SHP77 (cell line): Measurements from ENCODE around the gene APOL2.
A peak's percentile ranks its signal among the peaks of the same experiment; 100 is the strongest.
"Not testable (repeated sequence)": the region's sequence is repeated elsewhere in the genome, so short reads cannot be mapped to it uniquely, and the experiment has no call there.

Experiments used
- DNase-seq, 2 experiments: peaks; one replicate each; lab custom pipeline; 2025; lab: John Stamatoyannopoulos, UW

The APOL2 gene

DNA sequence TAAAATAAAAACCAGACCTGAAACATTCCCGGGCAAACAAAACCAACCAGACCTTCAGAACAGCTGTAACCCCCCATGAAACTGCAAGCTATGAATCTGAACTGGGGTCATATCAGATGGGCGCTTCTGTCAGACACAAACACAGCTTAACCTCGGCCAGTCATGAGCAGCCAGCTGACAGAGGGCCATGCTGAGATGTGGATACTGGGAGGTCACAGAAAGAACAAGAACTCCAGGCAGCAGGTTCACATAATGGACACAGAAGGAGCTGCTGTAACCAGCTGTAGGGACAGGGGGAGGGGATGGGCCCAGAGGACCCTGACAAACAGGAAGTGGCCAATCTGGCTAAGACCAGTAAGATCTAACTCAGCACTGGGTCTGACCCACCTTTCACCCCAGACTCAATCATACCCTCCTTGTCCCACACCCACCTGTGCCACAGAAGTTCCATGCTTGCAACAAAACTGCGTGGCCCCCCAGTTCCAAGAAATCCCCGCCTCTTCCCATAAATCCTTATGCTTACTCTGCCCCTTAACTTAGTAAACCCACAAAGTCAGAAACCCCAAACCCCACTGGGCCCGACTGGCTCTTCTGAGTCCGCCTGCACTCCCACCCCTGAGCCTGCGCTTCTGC is 41.7 kb downstream of the APOL2 start:
- no peak for DNase-seq

DNA sequence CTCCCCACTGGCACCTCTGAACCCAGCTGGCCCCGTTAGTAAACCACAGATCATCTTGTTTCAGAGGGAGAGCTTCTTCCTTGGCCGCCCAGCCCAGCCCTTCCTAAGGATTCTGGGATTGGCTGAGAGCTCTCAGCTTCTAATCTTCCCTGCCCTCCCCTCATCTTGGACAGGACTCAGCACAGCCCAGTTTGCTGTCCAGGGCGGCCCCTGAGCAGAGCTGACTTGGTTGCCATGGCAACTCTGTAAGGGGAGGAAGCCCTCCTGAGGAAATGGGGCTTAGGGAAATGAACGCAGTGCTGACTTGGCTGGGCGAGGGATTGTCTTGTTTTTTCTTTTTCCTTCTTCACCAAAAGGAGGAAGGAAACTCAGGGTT is 42.3 kb downstream of the APOL2 start:
- no peak for DNase-seq

DNA sequence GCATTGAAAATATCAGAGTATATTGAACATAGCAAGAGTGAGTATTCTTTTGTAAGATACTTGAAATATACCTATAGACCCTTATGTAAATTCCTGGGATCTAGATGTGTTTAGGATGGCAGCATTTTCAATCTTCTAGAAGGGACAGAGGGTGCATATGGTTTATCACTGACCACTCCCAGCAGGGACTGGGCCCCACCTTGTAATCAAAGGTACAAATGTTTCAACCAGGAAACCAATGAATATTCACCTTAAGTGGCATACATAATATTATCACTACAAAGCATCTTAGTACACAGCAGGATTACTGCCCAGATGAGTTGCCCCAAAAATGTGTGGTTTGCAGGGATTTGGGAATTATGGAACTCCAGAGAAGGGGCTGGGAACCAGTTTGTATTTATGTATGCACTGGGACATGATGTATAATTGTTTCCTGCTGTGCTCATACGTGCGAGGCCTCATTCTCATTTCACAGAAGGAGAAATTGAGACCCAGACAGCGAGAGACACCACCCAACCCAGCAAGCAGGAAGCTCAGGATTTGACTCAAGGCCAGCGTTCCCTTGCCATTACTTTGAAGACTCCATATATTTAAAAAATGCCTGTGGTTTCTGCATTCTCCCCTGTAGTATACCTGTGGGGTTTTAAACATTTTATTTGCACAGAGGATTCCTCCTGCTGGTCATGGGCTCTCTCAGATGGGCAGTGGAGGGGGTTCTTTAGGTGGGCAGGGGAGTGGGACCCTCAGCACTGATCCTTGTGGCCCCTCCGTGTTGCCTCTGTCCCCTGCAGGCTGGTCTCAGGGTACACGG is 42.9 kb downstream of the APOL2 start:
- no peak for DNase-seq

DNA sequence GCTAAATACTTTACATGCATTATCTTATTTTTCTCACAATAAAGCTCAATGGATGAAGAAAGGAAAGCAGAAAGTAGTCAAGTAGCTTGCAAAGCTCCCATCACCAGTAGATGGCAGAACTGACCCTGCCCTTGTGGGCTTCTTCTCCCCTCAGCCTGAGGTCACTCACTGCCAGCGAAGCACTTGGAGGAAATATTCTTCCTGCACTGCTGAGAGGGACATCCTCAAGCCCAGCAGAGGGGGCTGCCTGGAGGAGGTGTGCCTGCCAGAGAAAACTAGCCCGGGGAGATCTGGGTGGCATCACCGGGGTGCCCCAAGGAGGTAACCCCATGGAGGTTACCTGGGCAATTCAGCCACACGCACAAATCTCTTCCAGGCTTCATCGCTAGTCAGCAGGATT is 44.4 kb downstream of the APOL2 start:
- DNase-seq = peak; percentile 34 to 37

DNA sequence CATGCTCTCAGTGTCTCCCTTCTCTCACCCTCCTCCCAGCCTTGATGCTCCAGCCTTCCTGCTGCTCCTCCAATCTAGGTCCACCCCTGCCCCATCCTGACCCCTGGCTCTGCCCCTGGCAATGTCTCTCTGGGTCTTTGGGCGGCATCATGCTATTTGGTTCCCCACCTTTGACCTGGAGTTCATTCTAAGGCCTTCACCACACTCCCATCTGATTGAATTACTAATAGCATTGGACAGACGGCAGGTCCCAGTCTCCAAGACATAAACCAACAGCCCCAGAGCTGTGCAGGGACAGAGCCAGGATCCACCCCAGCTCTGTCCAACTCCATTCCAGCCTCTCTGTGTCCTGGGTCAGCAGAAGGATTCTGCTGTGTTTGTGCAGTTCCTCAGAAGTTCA is 44.9 kb downstream of the APOL2 start:
- DNase-seq = no peak

DNA sequence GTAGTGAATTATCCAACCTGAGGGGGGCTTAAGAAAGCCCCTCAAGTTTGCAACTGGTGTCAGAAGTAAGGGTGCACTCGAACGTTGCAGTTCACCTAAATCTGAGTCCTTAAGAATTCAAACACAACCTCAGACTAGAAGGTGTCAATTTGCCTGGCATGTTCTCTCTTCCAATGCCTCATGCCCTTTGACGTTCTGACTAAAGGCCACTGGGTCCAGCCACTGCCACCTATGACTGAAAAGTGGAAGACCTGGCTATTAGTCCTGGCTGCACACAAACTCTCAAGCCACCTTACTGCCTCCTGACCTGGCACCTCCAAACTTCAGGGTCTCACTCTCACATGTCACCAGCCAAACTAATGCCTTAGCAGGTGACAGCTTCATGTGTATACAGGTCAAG is 45.8 kb downstream of the APOL2 start:
- DNase-seq = no peak

DNA sequence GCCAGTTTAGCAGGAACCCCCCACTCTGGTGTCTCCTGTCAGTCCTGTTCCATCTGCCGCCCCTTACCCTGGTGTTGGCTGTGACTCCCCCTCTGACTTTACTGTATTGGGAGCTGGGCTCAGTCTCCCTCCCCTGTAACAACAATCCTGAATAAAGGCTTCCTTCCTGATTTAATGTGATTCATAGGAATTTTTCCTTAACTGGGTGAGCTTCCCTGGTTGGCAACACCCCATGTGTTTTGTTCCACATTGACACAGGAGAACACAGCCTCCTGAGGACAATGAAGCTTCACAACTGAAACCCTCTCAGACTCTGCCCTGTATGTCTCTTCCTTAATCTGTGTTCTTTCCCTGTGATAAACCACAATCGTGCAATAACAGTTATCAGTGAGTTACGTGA is 46.2 kb downstream of the APOL2 start:
- no peak for DNase-seq

DNA sequence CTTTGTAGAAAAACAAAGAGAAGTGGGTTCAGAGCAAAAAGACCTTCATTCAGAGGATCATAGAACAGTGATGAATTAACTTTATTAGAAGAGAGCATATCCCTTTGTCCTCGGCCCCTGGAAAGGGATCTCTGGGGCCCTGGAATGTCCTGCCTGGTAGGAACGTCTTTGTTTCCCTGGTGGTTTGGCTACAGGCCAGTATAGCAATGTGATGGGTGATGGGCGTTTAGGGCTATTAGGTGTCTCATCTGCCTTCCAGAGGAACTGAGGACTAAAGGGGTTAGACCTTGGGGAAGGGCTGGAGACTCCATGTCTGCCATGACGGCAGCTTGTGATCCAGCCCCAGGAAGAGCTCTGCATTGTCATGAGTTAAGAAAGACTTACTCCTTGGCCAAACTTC is 46.8 kb downstream of the APOL2 start:
- no peak for DNase-seq

DNA sequence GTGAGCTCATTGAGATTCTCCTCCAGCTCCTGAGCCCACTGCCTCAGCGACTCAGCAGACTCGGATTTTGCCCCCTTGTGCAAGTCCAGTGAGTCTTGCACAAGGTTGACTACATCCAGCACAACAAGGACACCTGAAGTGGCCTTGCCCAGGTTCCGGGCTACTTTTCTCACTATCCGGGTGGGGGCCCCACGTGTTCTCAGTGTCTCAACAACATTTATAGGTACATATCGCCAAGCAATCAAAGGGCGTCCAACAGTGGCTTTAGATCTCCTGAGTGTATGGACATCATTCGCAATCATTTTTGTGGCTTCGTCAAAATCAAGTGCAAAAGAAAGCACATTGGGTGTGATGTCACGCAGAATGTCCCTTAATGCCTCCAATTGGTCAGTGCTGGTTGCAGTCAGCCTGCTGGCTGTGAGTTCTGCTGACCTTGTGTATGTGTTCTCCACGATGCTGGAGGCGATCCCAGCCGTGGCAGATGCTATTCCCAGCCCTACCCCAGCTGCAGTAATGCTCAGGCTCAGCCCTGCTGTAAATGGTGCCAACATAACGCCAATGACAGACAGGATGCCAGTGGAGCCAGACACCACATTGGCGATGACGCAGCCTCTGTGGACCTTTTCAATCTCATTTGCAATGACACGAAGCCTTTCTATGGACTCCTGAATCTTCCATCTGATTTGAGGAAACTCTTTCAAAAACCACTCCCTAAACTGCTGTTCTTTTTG is 48.1 kb downstream of the APOL2 start:
- no peak for DNase-seq

DNA sequence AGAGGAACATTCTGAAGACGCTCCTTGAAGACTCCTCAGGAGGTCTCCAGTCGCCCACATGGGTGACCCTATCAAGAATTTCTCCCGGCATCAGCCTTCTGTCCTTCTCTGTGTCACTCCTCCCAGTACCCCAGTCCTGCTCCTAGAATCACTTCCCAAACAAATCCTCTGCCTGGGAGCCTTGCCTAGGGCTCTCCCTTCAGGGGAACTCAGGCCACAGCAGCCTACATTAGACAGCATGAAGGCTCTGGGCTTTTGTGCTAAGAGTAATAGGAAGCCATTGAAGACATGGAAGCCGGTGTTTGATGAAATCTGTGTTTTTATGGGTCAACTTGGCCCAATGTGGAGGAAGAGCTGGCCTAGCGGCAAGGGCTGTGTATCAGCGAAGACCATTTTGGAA is 51.5 kb downstream of the APOL2 start:
- DNase-seq = not testable (repeated sequence)

DNA sequence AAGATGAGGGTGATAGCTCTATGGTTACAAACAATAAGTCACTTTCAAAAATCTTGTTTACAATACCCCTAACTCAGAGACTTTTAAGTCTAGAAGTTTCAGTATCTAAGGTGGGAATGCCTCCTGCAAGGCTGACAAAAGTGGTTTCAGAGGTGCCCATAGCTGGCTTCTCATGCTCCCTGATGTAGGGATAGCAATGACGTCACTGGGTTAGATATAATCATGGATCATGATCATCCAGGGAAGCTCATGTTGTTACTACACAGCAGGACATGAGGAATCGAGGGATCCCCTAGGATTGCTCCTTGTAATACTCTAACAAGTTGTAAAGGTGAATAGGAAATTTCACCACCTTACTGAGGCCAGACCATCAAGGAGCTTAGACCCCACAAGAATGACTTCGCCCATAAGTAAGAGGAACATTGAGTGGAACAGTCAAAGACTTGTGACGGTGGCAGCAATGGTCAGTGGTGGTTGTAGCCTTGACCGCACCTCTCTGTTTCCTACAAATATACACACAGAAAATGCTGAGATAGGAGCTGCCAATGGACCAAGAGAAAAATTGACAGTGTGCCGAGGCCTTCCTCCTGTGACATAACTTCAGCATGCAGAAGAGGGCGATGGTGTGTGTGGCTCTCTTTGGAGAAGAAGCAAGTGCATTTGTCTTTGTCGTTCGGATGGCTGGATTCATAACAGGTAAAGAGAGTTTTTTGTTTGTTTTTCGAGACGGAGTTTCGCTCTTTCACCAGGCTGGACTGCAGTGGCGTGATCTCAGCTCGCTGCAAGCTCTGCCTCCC is 53.3 kb downstream of the APOL2 start:
- no peak for DNase-seq

DNA sequence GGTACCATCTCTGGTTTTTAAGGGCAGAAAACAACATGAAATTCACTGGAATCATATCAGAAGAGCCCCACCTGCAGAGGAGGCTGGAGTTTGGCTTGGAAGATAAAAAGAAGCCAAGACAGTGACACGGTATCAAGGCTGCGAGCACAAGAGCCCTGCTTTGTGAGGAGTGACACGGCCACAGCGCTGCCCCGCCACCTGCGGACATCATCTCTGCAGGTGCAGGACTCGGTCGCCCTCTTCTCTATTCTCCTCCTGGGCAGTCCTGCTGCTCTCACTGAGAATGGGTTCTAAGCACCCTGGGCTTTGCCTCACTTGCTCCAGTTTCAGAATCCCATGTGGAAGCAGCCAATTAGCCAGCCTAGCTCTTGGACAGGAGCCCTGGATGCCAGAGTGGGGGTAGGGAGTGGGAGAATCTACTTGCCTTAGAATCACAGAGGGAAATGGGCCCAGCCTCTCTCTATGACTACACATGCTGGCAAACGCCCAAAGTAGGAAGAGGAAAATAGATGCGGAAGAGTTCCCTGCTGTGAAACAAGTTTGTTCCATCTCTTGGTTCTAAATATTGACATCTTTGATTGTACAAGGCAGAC is 54.8 kb downstream of the APOL2 start:
- no peak for DNase-seq

DNA sequence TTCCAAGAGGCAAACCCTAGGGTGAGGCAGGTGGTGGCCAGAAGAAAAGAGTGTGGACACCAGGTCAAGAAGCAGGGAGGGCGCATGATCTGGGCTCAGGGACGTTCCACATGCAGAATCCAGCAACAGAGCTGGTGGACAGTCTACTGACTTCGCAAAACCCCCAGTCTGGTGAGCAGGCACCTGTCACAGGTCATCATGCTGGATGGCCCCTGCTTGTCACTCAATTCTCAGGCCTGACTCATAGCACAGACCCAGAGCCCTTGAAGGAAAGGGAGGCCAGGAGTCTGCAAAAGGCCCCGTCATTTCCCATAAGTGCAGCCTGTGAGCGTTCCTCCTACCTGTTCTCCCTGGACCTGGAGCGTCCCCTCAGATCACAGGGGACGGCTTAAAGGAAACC is 55.9 kb downstream of the APOL2 start:
- no peak for DNase-seq

DNA sequence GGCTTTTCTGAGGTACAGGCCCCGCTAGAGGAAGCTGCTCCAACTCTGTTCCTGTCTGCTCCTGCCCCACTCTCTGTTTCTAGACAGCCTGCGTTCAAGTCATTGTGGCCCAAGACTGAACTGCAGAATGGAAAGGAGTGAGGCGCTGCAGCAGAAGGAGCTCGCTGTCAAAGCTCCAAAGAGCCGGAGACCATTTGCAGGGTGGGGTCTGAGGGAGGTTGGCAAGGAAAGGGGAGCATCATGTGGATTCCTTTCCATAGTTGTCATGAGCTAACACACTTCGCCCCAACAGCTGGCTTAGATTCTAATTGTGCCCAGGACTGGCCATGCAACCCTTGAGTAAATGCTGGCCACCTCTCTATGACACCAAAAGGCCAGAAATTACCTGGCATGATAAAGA is 56.5 kb downstream of the APOL2 start:
- DNase-seq = no peak

DNA sequence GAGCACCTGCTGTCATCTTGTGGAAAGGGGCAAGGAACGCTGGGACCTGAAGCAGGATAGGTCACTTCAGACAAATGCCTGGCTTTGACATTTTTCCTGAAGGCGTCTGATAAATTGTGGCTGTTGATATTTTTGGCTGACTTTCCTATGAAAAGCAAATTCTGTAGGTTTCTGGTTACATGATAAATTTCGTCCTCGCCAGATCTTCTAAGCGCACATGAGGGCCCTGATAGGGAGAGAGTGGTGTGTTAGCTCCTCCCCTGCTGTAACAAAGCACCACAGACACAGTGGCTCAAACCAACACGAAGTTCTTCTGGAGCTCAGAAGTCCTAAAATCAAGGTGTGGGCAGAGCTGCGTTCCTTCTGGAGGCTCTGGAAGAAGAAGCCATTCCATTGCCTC is 57.3 kb downstream of the APOL2 start:
- DNase-seq = no peak

DNA sequence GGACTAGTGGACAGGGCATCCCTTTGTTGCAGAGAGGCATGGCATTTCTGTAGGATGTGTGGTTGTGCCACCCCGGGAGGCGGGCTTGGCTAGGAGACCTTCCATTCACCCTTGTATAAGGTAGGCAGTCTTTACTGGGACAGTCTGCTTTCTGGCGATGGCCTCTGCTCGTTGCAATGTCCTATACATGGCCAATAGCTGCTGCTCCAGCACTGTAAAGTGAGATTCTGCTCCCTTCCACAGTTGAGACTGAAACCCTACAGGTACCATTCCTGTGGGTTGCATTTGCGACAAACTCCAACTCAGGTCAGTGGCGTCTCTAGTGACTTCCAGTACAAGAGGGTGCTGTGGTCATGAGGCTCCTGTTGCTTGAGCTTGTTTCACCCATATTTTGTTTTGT is 58.4 kb downstream of the APOL2 start:
- no peak for DNase-seq

DNA sequence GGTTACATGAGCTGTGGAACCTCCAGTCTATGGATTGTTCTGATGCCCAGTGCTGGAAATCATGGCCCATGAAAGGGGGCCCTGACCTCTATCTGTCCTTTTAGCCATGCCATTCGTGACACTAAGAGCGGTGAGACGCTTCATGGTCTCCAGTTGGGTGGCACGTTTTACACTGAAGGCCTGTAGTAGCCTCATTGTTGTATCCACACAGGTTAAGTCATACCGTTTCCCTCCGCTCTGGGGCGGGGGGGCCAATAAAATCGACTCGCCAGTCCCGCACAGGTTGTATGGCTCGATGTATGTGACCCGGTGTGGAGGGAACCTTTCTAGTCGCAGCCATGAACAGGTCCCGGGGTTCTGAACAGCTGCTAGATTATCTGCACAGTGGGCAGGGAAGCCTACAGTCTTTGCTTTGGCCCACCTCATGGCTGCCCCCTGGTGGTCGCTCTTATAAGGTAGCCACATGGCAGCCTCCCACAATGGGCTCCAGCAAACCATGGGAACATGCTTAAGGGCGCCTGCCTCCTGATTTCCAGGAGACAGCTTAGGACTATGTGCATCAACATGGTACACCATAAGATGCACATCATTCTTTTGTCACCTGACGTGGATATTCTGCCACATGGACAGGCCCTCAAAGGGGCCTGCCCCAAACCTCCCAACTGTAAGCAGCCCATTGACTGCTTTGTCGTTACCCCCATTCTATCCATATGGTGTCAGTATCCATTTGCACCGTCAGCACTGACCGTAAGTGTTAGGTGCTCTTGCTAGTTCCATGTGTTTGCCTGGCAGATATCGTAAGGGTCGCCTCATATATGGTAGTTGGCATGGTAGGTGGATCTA is 59.1 kb downstream of the APOL2 start:
- peak; percentile 60 to 61 for DNase-seq

DNA sequence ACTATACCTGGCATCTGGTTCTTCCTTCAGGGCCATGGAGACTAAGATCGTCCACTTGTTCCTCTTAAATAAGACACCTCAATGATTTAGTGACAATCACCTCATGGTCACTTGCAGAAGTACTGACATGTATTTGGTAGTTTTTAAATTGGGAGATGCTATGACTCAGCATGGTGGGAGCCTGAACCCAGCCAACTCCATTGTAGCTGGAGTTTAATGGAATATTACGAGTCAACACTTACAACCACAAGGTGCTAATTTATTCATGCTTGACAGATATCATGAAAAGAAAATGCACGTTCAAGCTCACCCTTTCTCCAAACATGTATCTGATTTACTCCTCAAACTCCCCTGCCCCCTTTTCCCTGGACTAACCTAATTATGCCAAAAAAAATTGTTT is 62.2 kb downstream of the APOL2 start:
- DNase-seq = no peak
